Inflammatory macrophage treated with lipopolysaccharide for 4 hours (primary cell): ENCODE data around the gene DLGAP3.

Source experiments
- DNase-seq: peaks from one replicate; pipeline ENCODE4 v3.0.0-alpha.2; 2020

Gene DLGAP3

GRCh38 chr1:34900775-34901502, 28.5 kb downstream of the DLGAP3 start:
- no peak for DNase-seq

- no peak for DNase-seq
Observed at GRCh38 chr1:34899906-34900305, 29.5 kb downstream of the DLGAP3 start.

GRCh38 chr1:34899471-34899870, 30.0 kb downstream of the DLGAP3 start:
- DNase-seq, result no peak

GRCh38 chr1:34898330-34898761, 31.1 kb downstream of the DLGAP3 start:
- DNase-seq, result no peak

GRCh38 chr1:34896612-34897011, 32.8 kb downstream of the DLGAP3 start:
- no peak for DNase-seq

GRCh38 chr1:34889705-34890104, 39.7 kb downstream of the DLGAP3 start:
- DNase-seq, result no peak

GRCh38 chr1:34887593-34887992, 41.9 kb downstream of the DLGAP3 start:
- no peak for DNase-seq

GRCh38 chr1:34885405-34886247, 43.8 kb downstream of the DLGAP3 start:
- no peak for DNase-seq

- DNase-seq, result no peak
Observed at GRCh38 chr1:34884961-34885360, 44.5 kb downstream of the DLGAP3 start.

GRCh38 chr1:34884536-34884935, 44.9 kb downstream of the DLGAP3 start:
- DNase-seq, result no peak

GRCh38 chr1:34879230-34879629, 50.2 kb downstream of the DLGAP3 start:
- DNase-seq, result no peak

- DNase-seq, result no peak
Observed at GRCh38 chr1:34876406-34876805, 53.0 kb downstream of the DLGAP3 start.

GRCh38 chr1:34874296-34874952, 55.0 kb downstream of the DLGAP3 start:
- DNase-seq, result no peak

- no peak for DNase-seq
Observed at GRCh38 chr1:34872133-34872503, 57.3 kb downstream of the DLGAP3 start.

GRCh38 chr1:34871443-34872132, 57.9 kb downstream of the DLGAP3 start:
- no peak for DNase-seq

GRCh38 chr1:34870395-34870794, 59.1 kb downstream of the DLGAP3 start:
- no peak for DNase-seq

- DNase-seq, result no peak
Observed at GRCh38 chr1:34869760-34870159, 59.7 kb downstream of the DLGAP3 start.

GRCh38 chr1:34868230-34869049, 61.0 kb downstream of the DLGAP3 start:
- no peak for DNase-seq

GRCh38 chr1:34867415-34867814, 62.0 kb downstream of the DLGAP3 start:
- peak; percentile 57 for DNase-seq

GRCh38 chr1:34866762-34867109, 62.7 kb downstream of the DLGAP3 start:
- DNase-seq, result no peak

GRCh38 chr1:34865981-34866761, 63.3 kb downstream of the DLGAP3 start:
- DNase-seq, result peak; percentile 70
